DMS 273 (cell line): ENCODE measurements around the gene FAM219B.
"Not testable (repeated sequence)": the region's sequence is repeated elsewhere in the genome, so short reads cannot be mapped to it uniquely, and the experiment has no call there.

Experiments used
- DNase-seq: peaks from one replicate; lab custom pipeline; 2025; ENCODE audit not compliant: unreplicated experiment; lab: John Stamatoyannopoulos, UW

The FAM219B gene

DNA sequence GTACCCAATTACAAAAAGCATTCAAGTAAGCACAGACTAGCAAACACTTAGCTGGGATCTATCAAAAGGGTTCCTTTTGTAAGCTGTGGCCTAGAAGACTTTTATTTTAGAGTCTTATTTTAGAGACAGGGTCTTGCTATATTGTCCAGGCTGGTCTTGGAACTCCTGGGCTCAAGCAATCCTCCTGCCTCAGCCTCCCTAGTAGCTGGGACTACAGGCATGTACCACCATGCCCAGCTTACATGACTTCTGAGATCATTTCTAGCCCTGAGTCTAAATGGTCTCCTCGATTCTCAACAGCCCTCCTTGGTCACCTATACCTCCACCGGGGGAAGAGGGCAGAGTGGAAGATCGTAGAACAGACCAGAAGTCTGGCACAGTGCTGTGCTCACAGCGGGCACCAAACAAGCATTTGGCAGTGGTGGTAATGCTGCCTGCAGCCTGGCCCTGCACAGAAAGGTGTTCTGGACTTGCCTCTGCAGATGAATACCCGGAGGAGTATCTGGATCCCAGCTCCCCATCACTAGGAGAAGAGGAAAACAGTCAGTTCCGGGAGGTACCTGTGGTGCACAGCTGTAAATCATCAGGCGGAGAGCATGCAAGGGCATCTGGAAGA is 2.4 kb downstream of the FAM219B start:
- no peak for DNase-seq

DNA sequence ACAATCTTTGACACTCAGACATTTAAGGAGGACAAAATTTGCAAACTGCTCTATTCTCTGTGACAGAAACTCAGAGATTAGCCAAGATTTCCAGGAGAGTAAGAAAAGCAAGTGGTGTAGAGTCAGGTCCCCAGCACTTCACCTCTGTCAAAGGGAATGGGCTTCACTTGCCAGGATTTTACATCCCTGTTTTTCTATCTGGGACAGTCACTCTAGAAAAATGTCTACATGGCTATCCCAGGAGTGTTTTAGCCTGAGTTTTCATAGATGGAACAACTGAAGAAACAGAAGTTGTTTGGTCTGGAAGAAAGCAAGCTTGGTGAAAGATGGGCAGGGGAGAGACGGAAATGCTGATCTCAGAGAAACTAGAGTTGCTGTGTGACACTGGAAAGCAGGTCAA is 3.0 kb downstream of the FAM219B start:
- DNase-seq = no peak

DNA sequence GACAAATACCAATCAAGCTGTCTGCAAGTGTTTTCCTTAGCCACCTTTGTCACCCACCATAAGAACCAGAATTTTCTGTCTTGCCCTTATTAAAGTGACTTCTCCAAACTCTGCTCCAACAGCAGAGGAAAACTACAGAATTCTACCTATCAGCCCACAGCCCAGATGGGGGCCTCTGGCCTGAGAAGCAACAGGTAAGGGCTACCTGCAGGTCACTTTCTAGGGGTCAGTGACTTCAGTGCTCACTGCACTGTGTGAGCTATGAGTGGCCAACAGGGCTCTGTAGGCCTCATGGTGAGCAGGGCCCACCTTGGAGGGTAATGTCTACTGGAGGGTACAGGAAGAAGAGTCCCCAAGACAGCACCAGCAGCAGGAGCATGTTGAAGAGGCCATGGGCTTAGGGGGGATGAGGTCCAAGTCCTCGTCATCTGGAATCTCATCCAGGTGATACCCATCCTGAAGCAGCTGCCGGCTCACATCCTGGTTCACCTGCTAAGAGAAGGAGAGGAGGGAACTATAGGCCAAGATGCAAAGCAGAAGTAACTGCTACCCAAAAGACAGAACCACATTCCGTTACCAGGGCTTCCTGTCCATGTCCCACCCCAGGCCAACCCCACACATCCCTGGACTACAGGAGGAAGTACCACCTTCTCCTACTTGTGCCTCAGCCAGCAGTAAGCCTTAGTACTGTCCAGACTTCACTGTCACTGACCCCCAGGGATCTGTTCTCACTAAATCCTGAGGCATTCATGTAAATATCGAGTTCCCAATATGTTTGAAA is 4.2 kb downstream of the FAM219B start:
- no peak for DNase-seq

DNA sequence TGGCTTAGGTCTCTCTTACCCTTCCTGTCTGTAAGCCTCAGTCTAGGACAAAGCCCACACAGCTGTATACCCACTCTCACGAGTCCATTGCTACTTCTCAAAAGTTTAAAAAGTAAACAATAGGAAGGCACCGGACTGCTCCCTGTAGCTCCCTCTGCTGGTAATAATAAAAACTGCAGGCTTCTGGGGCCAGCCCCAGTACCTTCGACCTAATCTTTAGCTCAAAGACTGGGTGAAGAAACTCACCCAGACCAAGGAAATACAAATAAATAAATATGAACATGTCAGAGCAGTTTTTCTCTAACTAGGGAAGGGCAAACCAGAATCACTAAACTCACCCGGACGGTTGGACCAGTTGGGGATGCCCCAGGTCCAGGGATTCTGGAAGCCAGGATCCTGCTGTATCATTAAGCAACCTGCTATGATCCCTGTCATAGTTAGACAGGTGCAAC is 5.0 kb downstream of the FAM219B start:
- DNase-seq = peak; percentile 68

DNA sequence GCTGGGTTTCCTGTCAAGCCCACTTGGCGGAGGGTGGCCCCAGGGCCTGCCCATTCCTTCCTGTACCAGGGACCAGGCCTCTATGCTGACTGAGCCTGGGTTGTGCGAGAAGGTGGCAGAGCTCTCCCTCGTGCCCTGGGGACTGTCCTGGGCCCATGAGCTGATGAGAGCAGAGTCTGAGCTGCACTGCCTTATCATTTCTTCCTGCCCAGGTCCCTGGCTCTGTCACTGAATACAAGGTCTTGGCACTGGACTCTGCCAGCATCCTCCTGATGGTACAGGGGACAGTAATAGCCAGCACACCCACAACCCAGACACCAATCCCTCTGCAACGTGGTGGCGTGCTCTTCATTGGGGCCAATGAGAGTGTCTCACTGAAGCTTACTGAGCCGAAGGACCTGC is 9.3 kb downstream of the FAM219B start:
- DNase-seq = no peak

DNA sequence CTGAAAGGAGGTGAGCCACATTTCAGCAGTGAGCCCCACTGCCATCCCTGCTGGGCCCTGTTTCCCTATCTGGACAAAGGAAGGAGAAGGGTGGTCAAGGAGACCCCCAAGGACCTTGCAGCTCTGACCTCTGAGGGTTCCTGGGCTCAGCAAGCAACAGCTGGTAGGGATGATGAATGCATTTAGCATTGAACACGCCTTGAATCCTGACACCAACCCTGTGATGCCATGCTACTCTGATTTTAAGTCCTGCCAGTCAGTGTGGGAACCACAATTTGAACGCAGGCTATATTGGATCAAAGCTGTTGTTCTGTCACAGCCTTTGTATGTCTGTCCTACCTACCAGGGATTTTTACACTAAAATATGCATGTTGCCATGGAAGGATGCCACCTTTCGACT is 10.3 kb downstream of the FAM219B start:
- no peak for DNase-seq

DNA sequence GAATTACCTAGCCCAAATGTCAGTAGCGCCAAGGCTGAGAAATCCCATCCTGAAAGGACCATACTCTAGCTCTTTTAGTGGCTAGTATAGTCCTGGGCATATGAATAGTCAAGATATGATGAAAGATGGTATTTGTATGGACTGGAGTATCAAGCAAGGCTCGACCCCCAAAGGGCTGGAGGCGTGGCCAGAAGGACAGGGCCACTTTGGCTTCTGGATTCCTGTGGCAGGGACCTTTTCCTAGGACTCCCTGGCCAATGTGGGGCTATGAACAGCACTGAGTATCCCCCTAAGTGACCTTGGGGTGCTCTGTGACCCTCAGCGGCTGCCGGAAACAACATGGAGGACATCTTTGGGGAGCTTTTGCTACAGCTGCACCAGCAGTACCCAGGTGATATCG is 10.8 kb downstream of the FAM219B start:
- DNase-seq = no peak

DNA sequence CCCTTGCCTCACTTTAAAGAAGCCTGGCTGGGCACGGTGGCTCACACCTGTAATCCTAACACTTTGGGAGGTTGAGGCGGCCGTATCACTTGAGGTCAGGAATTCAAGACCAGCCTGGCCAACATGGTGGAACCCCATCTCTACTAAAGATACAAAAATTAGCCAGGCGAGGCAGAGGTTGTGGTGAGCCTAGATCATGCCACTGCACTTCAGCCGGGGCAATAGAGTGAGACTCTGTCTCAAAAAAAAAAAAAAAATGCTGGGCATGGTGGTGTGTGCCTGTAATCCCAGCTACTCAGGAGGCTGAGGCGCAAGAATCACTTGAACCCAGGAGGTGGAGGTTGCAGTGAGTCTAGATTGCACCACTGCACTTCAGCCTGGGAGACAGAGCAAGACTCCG is 12.3 kb downstream of the FAM219B start:
- DNase-seq = not testable (repeated sequence)

DNA sequence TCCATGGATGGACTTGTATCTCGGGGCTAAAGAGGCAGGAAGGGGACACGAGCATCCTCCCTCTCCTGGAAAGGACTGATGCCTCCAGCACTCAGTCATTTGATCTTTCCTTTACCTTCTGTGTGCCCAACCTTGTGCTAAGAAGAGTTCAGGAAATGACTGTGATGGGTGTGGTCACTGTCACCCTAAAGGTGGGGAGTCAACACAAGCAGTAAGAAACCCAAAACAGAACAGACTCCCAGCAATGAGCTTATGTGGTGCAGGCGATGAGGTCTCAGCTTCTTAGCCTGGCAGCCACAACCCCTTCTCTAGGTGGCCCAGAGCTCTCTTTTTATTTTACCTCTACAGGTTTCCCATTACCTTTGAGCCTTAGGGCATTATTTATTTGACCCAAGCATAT is 13.0 kb downstream of the FAM219B start:
- DNase-seq = no peak

DNA sequence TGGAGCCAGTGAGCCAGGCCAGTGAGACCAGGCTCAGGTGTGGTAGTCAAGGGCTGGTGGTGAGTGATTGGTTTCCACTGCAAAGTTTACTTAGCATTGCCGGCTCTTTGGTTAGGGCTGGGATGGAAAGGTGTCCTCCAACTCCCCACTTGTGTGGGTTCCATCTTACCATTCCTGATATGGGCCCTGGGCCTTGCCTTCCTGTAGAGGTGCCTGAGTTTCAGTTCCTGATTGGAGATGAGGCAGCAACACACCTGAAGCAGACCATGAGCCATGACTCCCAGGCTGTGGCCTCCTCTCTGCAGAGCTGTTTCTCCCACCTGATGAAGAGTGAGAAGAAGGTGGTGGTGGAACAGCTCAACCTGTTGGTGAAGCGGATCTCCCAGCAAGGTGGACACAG is 13.7 kb downstream of the FAM219B start:
- DNase-seq = no peak

DNA sequence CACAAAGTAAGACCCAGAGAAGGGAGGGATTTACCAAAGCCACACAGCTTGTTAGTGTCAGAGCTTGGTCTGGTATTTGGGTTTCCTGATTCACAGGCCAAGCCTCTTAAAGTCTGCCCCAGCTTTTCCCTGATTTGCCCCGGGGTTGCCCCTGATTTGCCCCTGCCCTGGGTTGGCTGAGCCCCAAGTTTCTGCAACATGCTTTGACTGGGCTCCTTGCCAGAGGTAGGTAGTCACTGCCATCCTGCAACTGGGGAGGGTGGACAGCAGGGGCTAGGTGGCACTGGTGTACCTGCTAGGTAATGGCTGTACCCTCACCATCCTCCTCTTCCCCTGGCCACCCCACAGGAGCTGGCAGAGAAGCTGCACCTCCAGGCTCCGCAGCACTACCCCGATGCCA is 14.3 kb downstream of the FAM219B start:
- DNase-seq = peak; percentile 14

DNA sequence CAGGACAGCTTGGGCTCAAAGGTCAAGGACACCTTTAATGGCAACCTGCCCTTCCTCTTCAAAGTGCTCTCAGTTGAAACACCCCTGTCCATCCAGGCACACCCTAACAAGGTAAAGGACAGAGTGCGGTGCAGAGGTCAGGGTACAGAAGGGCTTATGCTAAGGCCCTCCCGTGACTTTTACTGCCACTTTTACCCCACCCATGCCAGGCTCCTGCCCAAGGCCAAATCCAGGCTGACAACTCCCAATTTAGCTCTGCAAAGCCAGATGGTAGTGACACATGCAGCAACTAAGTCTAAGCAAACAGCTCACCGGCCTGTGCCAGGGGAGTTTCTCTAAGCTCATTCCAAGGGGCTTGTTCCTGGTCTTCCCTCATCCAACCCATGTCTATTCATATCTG is 15.2 kb downstream of the FAM219B start:
- peak; percentile 33 for DNase-seq

DNA sequence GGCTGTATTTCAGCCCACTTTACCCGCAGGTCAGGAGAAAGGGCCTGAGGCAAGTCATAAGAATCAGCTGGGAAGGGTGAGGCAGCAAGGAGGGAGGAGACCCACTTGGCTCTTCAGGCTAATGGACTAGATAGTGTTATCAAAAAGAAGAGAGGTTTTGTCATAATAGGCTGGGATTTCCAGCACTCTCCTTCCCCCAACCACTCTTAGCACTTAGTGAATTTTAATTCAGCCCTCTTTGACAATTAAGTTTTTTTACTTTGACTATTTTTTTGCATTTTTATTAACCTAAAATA is 16.0 kb downstream of the FAM219B start:
- DNase-seq = no peak

DNA sequence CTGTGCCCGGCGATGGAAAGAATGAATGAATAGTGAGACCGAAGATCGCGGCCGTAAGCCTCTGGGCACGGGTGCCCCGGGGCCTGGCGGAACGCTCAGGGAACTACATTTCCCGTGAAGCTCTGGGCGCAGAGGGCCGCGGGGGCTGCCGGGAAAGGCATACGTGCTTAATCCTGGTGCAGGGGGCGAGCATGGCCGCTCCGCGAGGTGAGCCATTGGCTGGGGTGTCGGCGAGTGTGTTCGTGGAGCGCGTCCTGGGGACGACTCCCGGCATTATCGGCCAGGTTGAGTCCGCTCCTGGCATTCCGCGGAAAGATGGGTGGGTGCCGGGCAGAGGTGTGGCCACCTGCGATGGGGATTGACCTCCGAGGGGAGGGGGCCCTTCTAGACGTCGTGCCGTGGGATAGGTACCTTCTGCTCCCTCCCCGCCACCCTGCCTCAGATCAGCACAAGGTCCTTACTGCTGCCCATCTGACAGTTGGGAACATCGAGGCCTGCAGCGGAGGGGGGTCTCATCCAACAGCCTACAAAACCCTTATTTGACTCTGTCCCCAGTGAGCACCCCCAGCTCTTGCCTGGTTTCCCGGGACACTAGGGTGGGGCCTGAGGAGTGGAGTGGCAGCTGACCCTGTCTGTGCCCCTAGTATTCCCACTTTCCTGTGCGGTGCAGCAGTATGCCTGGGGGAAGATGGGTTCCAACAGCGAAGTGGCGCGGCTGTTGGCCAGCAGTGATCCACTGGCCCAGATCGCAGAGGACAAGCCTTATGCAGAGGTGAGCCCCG is 16.6 kb downstream of the FAM219B start, which contains the start of gene MPI:
TSS of gene MPI (plus strand) at position 160 of the 782 bp plus-strand sequence. CDS start at position 192, 32 bp downstream.
- peak; percentile 92 for DNase-seq

DNA sequence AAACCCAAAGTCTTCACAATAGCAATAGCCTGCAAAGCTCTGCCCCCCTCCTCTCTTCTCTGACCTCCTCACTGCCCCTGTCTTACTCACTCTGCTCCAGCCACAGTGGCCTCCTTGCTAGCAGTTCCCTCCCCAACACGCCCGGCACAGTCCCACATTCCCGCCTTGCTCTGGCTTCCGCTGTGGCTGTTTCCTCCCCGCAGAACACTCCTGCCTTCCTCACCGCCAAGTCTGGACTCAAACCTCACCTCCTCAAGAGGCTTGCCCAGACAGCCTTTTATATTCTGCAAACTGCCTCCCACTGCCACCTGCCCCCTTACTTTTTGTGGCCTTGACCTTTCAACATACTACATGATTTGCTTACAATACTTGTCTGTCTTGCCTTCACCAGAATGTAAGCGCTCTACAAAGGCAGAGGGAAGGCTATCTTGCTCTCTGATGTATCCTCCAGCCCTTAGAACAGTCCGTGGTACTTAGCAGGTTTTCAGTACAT is 17.2 kb downstream of the FAM219B start:
- DNase-seq = no peak

DNA sequence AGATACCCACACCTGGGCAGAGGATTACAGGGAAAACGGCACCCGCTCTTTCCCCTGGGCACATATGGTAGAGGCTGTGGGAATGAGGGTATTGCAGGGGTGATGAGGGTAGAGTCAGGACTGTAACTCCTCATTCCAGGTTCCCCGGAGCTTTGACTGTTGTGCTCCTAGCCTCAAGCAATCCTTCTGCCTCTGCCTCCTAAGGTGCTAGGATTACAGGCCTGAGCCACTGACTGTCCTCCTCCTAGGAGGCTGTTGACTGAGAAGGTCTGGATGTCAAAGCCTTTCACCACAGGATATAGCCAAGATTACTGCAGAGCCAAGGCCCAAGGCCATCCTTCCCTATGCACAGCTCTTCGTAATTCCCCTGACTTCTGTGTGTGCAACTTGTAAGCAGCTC is 17.9 kb downstream of the FAM219B start:
- no peak for DNase-seq

DNA sequence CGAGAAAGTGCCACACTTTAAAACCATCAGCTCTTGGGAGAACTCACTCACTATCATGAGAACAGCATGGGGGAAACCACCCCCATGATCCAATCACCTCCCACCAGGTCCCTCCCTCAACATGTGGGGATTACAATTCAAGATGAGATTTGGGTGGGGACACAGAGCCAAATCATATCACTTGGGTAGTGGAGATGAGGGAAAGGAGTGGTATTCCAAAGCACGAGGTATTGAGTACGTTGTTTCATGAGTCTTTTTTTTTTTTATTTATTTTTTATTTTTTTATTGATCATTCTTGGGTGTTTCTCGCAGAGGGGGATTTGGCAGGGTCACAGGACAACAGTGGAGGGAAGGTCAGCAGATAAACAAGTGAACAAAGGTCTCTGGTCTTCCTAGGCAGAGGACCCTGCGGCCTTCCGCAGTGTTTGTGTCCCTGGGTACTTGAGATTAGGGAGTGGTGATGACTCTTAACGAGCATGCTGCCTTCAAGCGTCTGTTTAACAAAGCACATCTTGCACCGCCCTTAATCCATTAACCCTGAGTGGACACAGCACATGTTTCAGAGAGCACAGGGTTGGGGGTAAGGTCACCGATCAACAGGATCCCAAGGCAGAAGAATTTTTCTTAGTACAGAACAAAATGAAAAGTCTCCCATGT is 19.0 kb downstream of the FAM219B start:
- DNase-seq = not testable (repeated sequence)

DNA sequence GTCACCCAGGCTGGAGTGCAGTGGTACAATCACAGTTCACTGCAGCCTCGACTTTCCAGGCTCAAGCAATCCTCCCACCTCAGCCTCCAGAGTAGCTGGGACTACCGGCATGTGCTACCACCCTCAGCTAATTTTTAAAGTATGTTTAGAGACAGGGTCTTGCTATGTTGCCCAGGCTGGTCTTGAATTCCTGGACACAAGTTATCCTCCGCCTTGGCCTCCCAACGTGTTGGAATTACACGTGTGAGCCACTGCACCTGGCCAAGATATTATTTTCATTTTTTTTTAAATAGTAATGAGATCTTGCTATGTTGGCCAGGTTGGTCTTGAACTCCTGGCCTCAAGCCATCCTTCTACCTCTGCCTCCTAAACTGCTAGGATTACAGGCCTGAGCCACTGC is 21.2 kb downstream of the FAM219B start:
- no peak for DNase-seq

DNA sequence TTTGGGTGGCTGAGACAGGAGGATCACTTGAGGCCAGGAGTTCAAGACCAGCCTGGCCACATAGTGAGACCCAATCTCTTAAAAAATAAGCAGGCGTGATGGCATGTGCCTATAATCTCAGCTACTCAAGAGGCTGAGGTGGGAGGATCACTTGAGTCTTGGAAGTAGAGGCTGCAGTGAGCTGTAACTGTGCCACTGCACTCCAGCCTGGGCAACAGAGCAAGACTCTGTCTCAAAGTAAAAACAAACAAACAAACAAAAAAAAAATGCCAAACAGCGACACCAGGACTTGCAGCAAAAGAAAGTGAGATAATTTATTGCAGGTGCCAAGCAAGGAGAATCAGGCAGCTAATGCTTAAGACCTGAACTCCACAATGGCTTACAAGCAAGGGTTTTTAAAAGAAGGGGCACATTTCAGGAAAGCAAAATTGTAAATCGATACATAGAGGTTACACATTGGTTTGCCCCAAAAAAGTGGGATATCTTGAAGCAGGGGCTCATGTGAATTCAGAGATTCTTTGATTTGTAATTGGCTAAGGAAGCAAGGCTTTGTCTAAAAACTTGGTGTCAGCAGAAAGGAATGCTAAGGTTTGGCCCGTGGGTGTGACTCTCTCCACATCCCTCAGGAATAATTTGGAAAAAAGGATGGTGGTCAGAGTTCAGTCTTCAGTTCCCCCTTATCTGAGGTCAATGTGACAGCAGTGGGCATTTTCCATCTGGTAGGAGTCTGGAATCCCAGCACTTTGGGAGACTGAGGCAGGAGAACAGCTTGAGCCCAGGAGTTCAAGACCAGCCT is 22.0 kb downstream of the FAM219B start:
- DNase-seq = no peak

DNA sequence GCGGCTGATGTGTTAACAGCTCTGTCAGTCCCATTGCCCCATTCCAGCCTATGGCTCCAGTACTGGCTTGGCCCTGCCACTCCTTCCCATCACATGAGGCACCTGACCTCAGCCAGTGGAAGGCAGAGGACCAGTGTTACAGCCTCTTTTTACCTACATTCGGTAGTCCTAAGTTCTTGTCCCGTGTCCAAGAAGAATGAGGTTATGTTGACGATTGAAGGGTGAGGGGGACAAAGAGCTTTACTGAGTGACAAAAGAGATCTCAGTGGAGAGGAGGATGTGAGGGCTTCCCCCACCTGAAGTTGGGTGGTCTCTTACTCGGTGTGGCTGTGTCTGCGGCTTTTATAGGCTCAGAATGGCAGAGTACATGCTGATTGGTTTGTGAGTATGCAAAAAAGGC is 24.1 kb downstream of the FAM219B start:
- DNase-seq = no peak

DNA sequence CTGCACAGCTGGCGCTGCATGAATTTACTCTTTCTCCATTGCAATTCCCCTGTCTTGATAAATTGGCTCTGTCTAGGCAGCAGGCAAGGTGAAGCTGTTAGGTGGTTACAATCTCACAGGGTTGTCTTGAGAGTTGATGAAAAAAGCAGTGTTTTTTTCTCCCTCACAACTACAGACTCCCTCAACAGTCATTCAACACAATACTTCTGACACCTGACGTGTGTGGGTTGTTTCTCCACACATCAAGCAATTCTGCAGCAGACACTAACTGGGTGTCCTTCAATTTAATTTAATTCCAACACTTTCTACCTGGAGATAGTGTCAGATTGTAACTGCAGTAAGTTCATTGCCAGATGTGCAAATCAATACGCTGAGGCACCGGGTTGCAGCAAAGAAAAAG is 28.4 kb downstream of the FAM219B start:
- DNase-seq = no peak
